ACC112 (cell line): ENCODE measurements around the gene DCST2.
"Not testable (repeated sequence)": the region's sequence is repeated elsewhere in the genome, so short reads cannot be mapped to it uniquely, and the experiment has no call there.

Source experiments
- H2AFZ ChIP-seq: fragments of 200-600 bp; sonication (generic); one replicate; pipeline ENCODE4 v1.6.0; 2017; ENCODE audit warnings: antibody characterized with exemption, low read length; ENCODE audit not compliant: unreplicated experiment
- H3K27ac ChIP-seq: fragments of 200-600 bp; sonication (generic); 2 replicates; pipeline ENCODE4 v1.5.1; 2014; ENCODE audit warnings: low read depth, mild to moderate bottlenecking, antibody characterized with exemption, low read length, moderate library complexity
- H3K27me3 ChIP-seq: fragments of 200-600 bp; sonication (generic); 2 replicates; pipeline ENCODE4 v1.6.1; 2014; ENCODE audit warnings: mild to moderate bottlenecking, antibody characterized with exemption, low read length, moderate library complexity, mixed read lengths; ENCODE audit not compliant: insufficient read depth
- H3K36me3 ChIP-seq: fragments of 200-600 bp; sonication (generic); 2 replicates; pipeline ENCODE4 v1.6.1; 2016; ENCODE audit warnings: mild to moderate bottlenecking, antibody characterized with exemption, low read length, moderate library complexity, mixed read lengths; ENCODE audit not compliant: insufficient read depth
- H3K4me1 ChIP-seq: fragments of 200-600 bp; sonication (generic); one replicate; pipeline ENCODE4 v1.6.1; 2016; ENCODE audit warnings: low read length, mixed read lengths; ENCODE audit not compliant: insufficient read depth, unreplicated experiment, control insufficient read depth
- H3K4me3 ChIP-seq: fragments of 200-600 bp; sonication (generic); 2 replicates; pipeline ENCODE4 v1.5.1; 2014; ENCODE audit warnings: mild to moderate bottlenecking, low read depth, low read length
- H3K79me2 ChIP-seq: fragments of 200-600 bp; sonication (generic); one replicate; pipeline ENCODE4 v1.6.0; 2016; ENCODE audit warnings: low read length; ENCODE audit not compliant: control insufficient read depth, unreplicated experiment, insufficient read depth

Gene DCST2

DNA sequence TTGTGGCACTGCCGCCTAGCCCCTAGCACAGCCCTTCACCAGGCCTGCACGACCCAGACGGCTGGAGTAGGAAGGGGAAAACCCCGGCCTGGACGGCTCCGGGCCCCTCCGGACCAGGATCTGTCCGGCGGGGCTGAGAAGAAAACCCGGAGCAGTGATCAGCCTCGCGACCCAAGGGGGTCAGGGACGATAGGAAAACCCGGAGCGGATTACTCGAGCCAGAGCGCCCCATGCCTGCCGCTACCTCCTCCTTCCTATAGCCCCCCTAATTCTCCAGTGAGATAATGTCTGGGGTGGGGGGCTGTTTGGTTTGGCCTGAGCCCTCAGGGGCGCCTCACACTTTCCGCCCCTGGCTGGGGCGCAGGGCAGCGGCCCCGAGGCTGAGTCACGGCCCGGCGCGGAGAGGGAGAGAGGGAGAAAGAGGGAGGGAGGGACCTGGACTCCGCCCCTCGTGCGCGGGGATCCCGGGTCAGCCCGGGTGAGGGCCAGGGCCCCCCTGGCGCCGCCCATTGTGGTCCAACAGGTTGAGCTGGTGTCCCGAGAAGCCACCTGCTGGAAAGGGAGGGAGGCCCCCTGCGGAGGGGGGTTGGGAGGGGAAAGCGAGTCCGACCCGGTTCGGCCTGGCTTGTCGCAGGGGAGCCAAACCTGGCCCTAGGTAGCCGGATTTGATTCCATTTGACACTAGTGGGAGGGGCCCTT is 32.7 kb downstream of the DCST2 start:
- H3K4me3 ChIP-seq = peak overlapping the region; percentile 82
- no peak overlapping the region for H2AFZ ChIP-seq
- H3K79me2 ChIP-seq = peaks cover 31% of the 10 kb centered on the region
- peaks cover 27% of the 10 kb centered on the region for H3K4me1 ChIP-seq
- H3K27ac ChIP-seq = peak overlapping the region; percentile 67
- no peaks in the 10 kb centered on the region for H3K36me3 ChIP-seq
- no peaks in the 10 kb centered on the region for H3K27me3 ChIP-seq

DNA sequence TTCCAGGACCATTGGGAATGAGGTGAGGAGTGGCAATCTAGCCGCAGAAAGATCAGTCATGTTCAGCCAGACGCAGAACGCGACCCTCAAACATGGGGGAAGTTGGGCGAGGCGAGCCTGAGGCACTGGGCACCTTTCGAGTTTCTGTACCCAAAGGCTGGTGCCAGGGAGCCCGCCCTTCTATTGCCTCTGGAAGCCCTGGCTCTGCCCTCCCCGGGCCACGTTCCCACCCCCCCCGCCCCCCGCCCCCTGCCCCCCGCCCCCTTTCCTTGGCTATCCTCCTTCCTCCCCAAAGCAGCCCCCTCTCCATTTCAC is 33.2 kb downstream of the DCST2 start:
- Histone ChIP-seq H3K36me3 (no peaks in the 10 kb centered on the region), H3K27ac (peak overlapping the region; percentile 67), H3K4me3 (peak overlapping the region; percentile 82), H3K27me3 (no peaks in the 10 kb centered on the region), H3K4me1 (peaks cover 22% of the 10 kb centered on the region), H3K79me2 (peaks cover 26% of the 10 kb centered on the region), H2AFZ (peak overlapping the region; percentile 14)

DNA sequence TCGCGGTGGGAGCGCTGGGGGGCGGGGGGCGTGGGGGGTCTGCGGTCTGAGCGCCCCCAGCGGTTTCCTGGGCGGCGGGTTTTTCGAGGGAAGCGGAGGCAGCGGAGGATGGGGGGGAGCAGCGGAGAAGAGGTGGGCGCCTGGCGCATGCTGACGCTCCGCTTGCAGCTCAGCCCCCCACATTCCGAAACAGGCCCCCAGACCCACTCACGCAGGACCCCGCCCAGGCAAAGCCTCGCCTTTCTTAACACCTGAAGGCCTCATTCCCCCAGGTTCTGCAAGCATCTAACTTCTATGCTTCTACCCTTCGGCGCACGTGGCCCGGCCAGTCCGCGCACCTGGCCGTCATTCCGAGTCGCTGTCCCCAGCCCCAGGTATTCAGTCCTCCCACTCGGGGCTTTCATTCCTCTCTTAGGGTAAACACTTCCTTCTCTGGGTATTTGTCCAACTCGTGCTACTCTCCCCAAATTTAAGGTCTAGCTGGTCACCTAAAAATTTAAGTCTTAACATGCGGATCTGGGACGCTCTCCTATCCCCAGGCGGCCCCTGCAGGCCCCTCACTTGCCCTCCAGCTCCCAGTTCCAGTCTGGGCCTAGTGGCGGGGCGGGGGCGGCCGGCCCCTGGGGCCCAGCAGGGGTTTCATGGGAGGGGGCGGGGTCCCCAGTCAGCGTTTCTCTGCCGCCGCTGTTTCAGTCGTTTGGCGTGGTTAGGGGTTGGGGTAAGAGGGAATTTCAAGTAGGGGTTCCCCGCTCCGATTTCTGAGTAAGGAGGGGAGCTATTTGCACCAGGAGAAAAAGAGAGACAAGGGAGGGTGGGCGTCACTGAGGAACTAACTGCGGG is 33.8 kb downstream of the DCST2 start:
- Histone ChIP-seq H3K27me3 (no peaks in the 10 kb centered on the region), H3K79me2 (peaks cover 20% of the 10 kb centered on the region), H3K4me3 (peak overlapping the region; percentile 69), H3K4me1 (peaks cover 17% of the 10 kb centered on the region), H2AFZ (peak overlapping the region; percentile 14), H3K36me3 (no peaks in the 10 kb centered on the region), H3K27ac (peak overlapping the region; percentile 63)

DNA sequence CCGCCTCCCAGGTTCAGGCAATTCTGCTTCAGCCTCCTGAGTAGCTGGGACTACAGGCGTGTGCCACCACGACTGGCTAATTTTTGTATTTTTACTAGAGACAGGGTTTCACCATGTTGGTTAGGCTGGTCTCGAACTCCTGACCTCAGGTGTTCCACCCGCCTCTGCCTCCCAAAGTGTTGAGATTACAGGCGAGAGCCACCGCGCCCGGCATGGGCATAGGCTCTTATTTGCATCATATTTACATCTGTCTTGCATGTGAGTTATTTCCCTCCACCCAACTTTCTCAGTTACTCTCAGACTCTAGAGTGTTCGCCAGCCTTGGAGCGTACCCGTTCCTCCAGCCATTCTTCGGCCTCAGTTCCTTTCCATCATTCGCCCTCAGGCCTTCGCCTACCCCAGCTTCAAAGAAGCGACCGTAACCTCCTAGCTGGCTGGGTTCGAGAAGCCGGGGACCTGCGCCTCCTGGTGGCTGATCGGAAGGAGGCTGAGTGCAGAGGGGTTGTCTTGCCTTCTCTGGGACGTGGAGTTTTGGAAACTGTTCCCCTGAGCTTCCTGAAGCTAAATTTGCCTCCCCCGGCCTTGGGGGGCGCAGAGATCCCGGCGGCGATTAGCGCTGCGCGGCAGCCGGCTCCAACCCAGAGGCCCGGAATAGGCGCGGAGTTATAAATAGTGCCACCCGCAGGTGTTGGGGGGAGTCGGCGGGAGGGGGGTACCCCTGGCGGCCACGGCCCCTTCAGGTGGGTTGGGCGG is 34.6 kb downstream of the DCST2 start:
- Histone ChIP-seq H3K79me2 (peaks cover 13% of the 10 kb centered on the region), H3K27me3 (no peaks in the 10 kb centered on the region), H3K4me1 (peaks cover 12% of the 10 kb centered on the region), H3K36me3 (no peaks in the 10 kb centered on the region), H3K4me3 (peak overlapping the region; percentile 69), H2AFZ (peak overlapping the region; percentile 1), H3K27ac (no peak overlapping the region)

DNA sequence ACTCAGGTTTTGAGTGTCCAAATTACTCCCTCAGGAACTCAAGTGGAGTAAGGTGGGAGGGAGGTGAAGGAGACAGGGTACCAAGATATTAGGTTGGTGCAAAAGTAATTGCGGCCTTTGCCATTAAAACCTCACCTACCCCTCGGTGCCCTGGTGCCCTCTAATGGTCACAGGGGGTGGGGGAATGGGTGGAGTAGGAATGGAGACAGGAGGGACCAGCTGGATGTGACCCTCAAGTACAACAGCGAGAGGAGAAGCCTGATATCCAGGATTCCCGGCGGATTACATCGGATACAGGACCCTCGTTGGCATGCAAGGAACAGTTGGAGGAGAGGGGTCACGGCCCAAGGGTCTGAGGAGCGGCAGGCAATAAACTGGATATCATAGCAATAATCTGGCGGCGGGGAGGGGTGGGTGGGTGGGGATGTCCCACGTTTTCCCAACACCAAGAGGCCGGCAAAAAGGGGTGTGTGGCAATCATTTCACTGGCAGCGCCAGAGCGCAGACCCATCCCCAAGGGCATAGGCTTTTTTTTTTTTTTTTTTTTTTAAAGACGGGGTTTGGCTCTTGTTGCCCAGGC is 35.3 kb downstream of the DCST2 start:
- H3K4me3 ChIP-seq = no peak overlapping the region
- H3K4me1 ChIP-seq = peaks cover 19% of the 10 kb centered on the region
- peaks cover 7% of the 10 kb centered on the region for H3K79me2 ChIP-seq
- H2AFZ ChIP-seq = no peak overlapping the region
- H3K36me3 ChIP-seq = no peaks in the 10 kb centered on the region
- no peak overlapping the region for H3K27ac ChIP-seq
- no peaks in the 10 kb centered on the region for H3K27me3 ChIP-seq

DNA sequence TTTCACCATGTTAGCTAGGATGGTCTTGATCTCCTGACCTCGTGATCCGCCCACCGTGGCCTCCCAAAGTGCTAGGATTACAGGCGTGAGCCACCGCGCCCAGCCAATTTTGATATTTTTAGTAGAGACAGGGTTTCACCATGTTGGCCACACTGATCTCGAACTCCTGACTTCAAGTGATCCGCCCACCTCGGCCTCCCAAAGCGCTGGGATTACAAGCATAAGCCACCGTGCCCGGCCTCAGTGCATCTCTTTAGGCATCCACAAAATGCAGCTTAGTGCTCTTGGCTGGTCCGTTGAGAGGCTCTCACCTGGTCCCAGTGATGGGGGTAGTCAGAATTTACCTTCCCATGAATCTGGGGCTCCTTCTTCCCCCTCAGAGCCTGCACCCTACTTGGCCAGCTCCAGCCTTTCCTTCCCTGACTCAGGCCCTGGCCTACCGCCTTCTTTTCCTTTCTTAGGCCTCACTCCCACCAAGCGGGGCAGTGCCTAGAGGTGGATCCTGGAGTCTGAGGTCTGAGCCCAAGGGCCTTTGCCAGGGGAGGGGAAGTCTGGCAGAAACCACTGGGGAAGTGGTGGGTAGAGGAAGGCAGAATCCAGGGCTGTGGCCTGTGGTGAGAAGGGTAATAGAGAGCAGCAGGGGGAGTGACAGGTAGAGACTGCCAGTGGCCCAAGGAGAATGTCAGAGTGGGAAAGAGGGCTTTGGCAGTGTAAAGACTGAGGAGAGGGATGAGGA is 36.4 kb downstream of the DCST2 start:
- H3K4me1 ChIP-seq = peaks cover 27% of the 10 kb centered on the region
- no peak overlapping the region for H2AFZ ChIP-seq
- H3K27ac ChIP-seq = no peak overlapping the region
- no peaks in the 10 kb centered on the region for H3K27me3 ChIP-seq
- no peaks in the 10 kb centered on the region for H3K36me3 ChIP-seq
- no peak overlapping the region for H3K4me3 ChIP-seq
- no peaks in the 10 kb centered on the region for H3K79me2 ChIP-seq

DNA sequence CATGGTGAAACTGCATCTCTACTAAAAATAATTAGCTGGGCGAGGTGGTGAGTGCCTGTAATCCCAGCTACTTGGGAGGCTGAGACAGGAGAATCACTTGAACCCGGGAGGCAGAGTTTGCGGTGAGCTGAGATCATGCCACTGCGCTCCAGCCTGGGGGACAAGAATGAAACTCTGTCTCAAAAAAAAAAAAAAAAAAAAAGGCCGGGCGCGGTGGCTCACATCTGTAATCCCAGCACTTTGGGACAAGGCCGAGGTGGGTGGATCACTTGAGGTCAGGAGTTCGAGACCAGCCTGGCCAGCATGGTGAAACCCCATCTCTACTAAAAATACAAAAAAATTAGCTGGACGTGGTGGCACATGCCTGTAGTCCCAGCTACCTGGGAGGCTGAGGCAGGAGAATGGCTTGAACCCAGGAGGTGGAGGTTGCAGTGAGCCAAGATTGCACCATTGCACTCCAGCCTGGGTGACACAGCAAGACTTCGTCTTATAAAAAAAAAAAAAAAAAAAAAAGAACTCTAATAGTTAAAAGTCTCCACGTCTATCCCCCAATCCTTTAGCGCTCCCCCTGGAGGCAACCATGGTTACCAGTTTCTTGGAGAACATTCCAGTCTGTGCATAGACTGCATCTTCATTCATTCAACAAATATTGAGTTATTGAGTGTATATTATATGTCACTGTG is 38.1 kb downstream of the DCST2 start:
- not testable (repeated sequence) for H2AFZ ChIP-seq, H3K79me2 ChIP-seq, H3K27me3 ChIP-seq, H3K36me3 ChIP-seq, H3K4me3 ChIP-seq, H3K27ac ChIP-seq
- peaks cover 27% of the 10 kb centered on the region for H3K4me1 ChIP-seq

DNA sequence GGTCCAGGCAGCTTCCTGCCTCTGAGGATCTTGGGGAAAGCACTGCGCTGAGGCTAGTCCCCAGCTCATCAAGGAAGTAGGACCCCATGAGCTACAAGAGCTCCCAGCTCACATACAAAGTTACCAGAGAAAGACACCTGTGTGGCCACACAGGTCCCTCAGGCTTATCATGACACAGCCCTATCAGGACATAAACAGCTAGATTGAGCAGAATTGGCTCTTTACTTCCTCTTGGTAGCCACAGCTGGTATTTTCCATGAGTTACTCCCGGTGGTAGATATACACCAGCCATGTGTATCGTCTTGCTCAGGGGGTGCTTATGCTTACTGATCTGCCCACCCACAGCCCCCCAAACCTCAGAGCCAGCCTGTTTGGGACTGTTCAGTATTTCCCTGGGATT is 39.0 kb downstream of the DCST2 start:
- Histone ChIP-seq H3K27me3 (no peaks in the 10 kb centered on the region), H3K4me1 (peaks cover 19% of the 10 kb centered on the region), H3K4me3 (no peak overlapping the region), H3K79me2 (no peaks in the 10 kb centered on the region), H2AFZ (no peak overlapping the region), H3K27ac (no peak overlapping the region), H3K36me3 (no peaks in the 10 kb centered on the region; the same call in 1 of the 2 replicates)

DNA sequence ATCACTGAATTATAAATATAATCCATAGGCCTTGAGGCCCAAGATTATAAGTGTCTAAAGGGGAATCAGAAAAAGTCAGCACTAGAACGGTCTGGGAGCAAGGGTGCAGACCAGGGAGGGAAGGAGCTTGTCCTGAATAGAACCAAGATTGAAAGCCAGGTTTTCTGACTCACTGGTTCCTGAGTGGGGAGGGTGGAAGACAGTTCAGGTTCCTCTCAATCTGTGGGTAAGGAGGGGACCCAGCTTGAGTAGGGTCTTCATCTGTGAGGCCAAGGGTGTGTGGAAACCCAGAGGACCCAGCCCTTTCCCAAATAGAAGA is 39.4 kb downstream of the DCST2 start:
- H3K36me3 ChIP-seq = no peaks in the 10 kb centered on the region; the same call in 1 of the 2 replicates
- H3K4me3 ChIP-seq = no peak overlapping the region
- H3K4me1 ChIP-seq = peaks cover 18% of the 10 kb centered on the region
- H3K27ac ChIP-seq = 0 out of 2 replicates have a peak overlapping the region, but pooled peaks have one; percentile 8
- H3K27me3 ChIP-seq = no peaks in the 10 kb centered on the region
- H2AFZ ChIP-seq = no peak overlapping the region
- H3K79me2 ChIP-seq = no peaks in the 10 kb centered on the region
